GM21737 (cell line): ENCODE measurements around the gene GLRX3.
A peak's percentile ranks its signal among the peaks of the same experiment; 100 is the strongest.
"Not testable (repeated sequence)": the region's sequence is repeated elsewhere in the genome, so short reads cannot be mapped to it uniquely, and the experiment has no call there.

Source experiments
- ATAC-seq: cut with Tn5 transposase; IDR thresholded peaks from one replicate; pipeline ENCODE4 v1.9.1; 2021; ENCODE audit warnings: mild to moderate bottlenecking, moderate library complexity; ENCODE audit not compliant: unreplicated experiment

The GLRX3 gene

DNA sequence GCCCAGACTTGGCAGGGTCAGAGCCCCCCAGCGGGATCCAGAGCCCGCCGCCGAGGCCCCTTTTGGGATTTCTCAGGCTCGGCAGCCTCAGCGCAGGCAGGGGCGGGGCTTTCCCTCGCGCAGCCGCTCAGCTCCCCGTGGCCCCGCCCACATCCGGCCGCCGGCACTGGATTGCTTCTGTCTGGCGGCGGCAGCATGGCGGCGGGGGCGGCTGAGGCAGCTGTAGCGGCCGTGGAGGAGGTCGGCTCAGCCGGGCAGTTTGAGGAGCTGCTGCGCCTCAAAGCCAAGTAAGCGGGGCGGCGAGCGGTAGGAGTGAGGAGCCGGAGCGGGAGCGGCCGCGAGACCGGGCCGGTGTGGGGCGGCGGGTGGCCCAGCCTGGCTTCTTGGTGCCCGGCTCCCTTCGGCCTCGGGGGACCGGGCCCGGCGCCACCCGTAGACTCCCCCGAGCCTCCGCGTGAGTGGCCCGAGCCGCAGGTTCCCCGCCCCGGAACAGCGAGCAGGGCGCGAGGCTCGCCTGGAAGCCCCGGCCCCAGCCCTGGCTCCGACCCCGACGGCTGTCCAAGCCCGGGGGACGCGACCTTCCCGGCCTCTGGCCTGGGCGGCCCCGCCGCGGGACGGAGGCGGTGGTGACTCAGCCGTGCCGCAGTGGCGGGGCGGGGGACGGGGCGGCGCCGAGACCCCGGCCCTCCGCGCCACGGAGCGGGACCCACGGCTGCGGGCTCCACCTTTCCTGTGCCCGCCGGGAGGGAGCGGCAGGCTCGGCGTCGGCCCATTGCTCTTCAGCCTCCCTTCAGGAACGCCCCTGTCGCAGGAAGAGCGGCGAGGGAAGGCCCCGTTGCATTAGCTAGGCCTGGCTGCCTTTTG is at the start of gene GLRX3:
TSS of gene GLRX3 (plus strand) at position 166 of the 864 bp plus-strand sequence. CDS start at position 196, 30 bp downstream.
- peak; percentile 87 for ATAC-seq

DNA sequence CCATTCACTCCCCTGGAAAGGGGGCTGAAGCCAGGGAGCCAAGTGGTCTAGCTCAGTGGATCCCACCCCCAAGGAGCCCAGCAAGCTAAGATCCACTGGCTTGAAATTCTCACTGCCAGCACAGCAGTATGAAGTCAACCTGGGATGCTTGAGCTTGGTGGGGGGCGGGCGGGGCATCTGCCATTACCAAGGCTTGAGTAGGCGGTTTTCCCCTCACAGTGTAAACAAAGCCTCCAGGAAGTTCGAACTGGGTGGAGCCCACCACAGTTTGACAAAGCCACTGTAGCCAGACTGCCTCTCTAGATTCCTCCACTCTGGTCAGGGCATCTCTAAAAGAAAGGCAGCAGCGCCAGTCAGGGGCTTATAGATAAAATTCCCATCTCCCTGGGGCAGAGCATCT is 45.6 kb upstream of the GLRX3 start:
- not testable (repeated sequence) for ATAC-seq

GRCh38 chr10:130099344-130099743 is 36.8 kb upstream of the GLRX3 start:
- no peak for ATAC-seq

GRCh38 chr10:130105724-130106123 is 30.5 kb upstream of the GLRX3 start:
- ATAC-seq = no peak

GRCh38 chr10:130108146-130108545 is 28.0 kb upstream of the GLRX3 start:
- not testable (repeated sequence) for ATAC-seq

DNA sequence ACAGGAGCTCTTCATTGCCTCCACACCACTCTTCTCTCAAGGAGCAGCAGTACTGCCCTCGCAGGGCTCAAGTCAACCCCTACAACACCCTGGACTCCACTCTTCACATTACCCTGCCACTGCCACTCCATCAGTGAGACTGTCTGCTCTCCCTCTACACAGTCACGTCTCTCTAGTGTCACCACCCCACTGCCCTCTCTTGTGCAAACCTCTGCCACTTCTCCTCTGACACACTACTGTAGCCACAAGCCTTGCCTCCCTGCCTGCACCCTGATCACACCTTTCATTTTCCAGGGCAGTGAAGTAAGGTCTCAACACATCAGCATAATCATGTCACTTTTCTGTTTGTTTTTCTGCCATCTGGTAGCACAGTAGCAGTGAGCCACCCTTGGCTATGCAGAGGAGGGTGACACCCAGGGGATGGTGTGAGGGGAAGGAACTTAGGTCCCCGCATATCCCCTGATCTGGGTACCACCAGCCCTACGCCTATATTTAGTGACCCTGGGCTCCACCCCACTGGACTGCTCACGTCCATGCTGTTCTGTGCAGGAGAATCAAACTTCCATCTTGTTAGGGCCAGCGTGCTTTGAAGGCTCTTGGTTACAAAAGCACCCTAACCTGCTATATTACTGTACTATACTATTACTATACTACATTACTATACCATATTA is 27.1 kb upstream of the GLRX3 start:
- no peak for ATAC-seq

- ATAC-seq = no peak
These were observed 26.4 kb upstream of the GLRX3 start for GRCh38 chr10:130109796-130110245.

GRCh38 chr10:130110246-130111112 is 25.7 kb upstream of the GLRX3 start, which contains the start of gene C10orf143:
TSS of gene C10orf143 (minus strand) at chr10:130110830. CDS start at chr10:130110772, 58 bp downstream.
- peak; percentile 83 for ATAC-seq

DNA sequence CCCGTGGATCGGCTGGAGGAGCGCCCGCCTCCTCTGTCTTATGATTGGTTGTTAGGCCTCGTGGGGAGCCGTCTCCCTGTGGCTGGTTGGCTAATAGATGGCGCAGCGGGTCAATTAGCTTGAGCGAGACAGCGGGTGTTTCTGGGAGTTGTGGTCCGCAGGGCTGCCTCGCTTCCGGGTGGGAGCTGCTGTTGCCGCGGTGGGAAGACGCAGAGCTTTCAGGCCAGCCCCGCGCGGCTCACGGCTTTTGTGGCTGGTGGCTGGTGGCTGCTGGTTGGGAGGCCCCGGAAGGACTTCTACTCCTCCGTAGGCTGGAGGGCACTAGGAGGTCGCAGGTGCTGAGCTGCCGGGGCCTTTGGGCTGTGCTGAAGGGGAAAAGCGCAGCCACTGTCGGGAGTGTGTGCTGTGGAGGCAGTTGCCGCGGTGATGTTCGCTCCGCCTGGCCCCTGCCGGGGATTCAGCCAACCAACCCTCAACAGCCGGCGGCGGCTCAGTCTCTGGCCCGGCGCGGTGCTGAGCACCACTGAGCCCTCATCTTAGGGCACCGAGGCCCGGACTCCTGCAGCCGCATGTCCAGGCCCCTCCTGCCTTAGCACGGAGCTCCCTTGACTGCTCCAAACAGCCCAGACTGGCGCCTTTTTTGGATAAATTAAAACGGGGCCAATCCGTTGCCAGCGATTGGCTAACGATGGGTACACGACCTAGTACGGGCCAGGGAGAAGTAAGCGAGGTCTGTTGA is 24.9 kb upstream of the GLRX3 start:
- peak; percentile 89 for ATAC-seq

GRCh38 chr10:130111852-130112180 is 24.4 kb upstream of the GLRX3 start:
- no peak for ATAC-seq

GRCh38 chr10:130112821-130113220 is 23.4 kb upstream of the GLRX3 start:
- ATAC-seq = no peak

DNA sequence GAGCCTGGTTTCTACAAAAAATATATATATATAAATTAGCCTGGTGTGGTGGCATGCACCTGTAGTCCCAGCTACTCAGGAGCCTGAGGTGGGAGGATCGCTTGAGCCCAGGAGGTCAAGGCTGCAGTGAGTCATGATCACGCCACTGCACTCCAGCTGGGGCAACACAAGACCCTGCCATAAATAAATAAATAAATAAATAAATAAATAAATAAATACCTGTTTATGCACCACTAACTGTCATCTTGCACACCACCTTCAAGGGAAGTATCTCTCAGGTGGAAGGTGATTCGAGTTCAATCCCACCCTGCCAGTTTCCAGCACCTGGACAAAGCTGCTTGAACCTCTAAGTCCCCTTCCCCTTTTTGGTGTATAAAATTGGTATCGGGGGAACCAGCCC is 19.2 kb upstream of the GLRX3 start:
- not testable (repeated sequence) for ATAC-seq

DNA sequence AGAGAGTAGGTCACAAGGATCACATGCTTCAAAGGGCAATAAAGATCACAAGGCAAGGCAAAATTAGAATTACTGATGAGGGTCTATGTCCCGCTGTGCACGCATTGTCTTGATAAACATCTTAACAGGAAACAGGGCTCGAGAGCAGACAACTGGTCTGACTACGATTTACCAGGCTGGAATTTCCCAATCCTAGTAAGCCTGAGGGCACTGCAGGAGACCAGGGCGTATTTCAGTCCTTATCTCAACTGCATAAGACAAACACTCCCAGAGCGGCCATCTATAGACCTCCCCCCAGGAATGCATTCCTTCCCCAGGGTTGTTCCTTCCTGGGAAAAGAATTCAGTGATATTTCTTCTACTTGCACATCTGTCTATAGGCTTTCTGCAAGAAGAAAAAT is 18.7 kb upstream of the GLRX3 start:
- not testable (repeated sequence) for ATAC-seq

- ATAC-seq = no peak
These were observed 14.6 kb upstream of the GLRX3 start for GRCh38 chr10:130121486-130122079.

DNA sequence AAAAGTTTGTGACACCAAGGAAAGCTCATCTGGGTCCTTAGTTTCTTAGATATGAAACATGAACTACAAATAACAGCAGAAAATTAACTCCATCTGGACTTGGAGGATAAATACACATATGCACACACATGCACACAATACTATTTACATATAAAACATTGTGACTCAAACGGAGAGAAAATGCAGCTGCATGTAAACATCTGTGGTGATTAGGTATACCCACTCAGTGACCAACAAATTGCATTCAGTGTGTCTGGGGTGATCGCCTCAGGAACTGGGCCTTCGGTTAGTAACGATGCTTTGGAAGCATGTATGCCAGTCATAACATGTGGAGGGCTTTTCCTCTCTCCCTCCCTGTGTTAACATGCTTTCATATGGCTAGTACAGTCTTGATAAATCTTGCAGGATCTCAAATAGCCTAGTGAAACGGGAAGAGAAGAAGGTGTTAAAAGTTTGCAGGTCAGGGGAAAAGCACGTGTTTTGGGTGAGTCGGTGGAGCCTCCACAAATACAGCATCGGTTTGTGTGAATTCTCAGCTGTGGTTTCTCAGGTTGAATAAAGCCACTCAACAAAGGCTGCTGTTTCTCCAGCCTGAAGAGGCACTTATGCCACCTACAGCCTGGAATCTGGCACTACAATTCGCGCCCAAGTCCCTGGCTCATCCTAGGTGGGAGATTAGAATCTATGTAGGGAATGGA is 8.7 kb upstream of the GLRX3 start:
- peak; percentile 82 for ATAC-seq

- ATAC-seq = no peak
These were observed 8.0 kb upstream of the GLRX3 start for GRCh38 chr10:130128062-130128781.

- ATAC-seq = no peak
These were observed 7.3 kb upstream of the GLRX3 start for GRCh38 chr10:130128922-130129321.

DNA sequence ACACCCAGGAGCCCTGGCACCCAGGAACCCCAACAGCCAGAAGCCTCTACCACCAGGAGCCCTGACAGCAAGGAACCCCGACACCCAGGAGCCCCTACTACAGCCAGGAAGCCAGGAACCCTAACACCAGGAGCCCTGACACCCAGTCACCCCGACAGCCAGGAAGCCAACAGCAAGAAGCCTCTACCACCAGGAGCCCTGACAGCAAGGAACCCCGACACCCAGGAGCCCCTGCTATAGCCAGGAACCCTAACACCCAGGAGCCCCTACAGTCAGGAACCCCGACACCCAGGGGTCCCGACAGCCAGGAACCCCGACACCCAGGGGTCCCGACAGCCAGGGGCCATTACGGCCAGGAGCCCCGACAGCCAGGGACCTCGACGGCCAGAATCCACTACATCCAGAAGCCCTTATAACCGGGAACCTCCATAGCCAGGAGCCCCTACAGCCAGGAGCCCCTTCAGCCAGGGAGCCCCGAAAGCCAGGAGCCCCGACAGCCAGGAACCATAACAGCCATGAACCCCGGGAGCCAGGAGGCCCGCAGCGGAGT is 440 bp upstream of the GLRX3 start:
- peak; percentile 2 for ATAC-seq

- ATAC-seq = no peak
These were observed 878 bp downstream of the GLRX3 start for GRCh38 chr10:130137090-130137448.
